Fibroblast of mammary gland (primary cell): ENCODE results near the gene PRKAG2.

Experiments used
- DNase-seq: peaks from one replicate; pipeline ENCODE4 v3.0.0-alpha.2; 2010; ENCODE audit warnings: low read depth
- H3K4me3 ChIP-seq: 2 replicates; pipeline ENCODE4 v1.5.1; 2011; ENCODE audit warnings: low read depth, mild to moderate bottlenecking, low read length, moderate library complexity; ENCODE audit not compliant: control insufficient read depth
- CTCF ChIP-seq: conservative IDR thresholded peaks from 2 replicates; pipeline ENCODE4 v1.5.1; 2011; ENCODE audit warnings: low read depth, low read length, inconsistent platforms; ENCODE audit not compliant: control insufficient read depth, insufficient read depth

PRKAG2 gene

GRCh38 chr7:151600331-151600730 is 276.6 kb downstream of the PRKAG2 start:
- DNase-seq = no peak
- H3K4me3 ChIP-seq = peak overlapping the region; percentile 7

GRCh38 chr7:151599401-151600227 is 277.3 kb downstream of the PRKAG2 start:
- peak; percentile 3 for TF ChIP-seq CTCF
- peak overlapping the region; percentile 7 for H3K4me3 ChIP-seq
- peak; percentile 91 for DNase-seq

More at GRCh38 chr7:151600331-151600730, 276.6 kb downstream of the PRKAG2 start:
- no peak for TF ChIP-seq CTCF

- no peak overlapping the region for H3K4me3 ChIP-seq
- peak; percentile 87 for DNase-seq
- no peak for TF ChIP-seq CTCF
Observed at GRCh38 chr7:151597541-151598444, 279.1 kb downstream of the PRKAG2 start.

GRCh38 chr7:151595702-151596350 is 281.1 kb downstream of the PRKAG2 start:
- H3K4me3 ChIP-seq = no peak overlapping the region
- no peak for TF ChIP-seq CTCF
- DNase-seq = no peak

- no peak for TF ChIP-seq CTCF
Observed at GRCh38 chr7:151592868-151593486, 283.9 kb downstream of the PRKAG2 start.

DNA sequence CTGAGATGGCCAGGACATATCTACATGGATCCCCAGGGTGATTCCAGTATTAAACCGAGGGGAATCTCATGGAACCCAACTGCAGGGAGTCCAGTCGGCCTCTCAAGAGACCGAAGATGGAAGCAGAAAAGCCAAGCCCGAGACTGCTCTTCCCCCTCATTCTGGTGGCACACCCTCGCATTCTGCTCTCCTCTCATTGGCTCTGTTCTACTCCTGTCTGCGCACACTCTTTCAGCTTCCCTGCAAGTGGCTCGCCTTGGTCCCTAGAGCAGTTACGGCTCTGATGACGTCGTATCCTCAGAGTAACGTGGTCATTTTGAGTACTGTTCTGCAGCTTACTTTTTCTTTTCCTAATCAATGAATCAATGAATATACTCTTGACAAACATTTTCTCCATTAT is 284.6 kb downstream of the PRKAG2 start:
- no peak for TF ChIP-seq CTCF
- H3K4me3 ChIP-seq = no peak overlapping the region
- DNase-seq = peak; percentile 20

More at GRCh38 chr7:151592868-151593486, 283.9 kb downstream of the PRKAG2 start:
- peak; percentile 97 for DNase-seq
- H3K4me3 ChIP-seq = no peak overlapping the region
